IMR-90 (cell line): ENCODE results near the gene LENG9. TPM values are rescaled to one million over a fixed set of nuclear protein-coding genes. Genes with fewer than 3 reads are reported as not detected.

Source experiments
- ATAC-seq: fragments of 200-7000 bp; cut with Tn5 transposase; 2 replicates; pipeline ENCODE4 v1.9.1; 2020; ENCODE audit warnings: low read depth, mild to moderate bottlenecking, moderate library complexity
- BruUV-seq: library from RNA; stranded (reverse); fragments of 400-500 nt; replicated peaks from 2 replicates; lab custom pipeline; 2021; lab: Mats Ljungman, UMichigan
- CTCF ChIA-PET: fragments of 300-600 bp; formaldehyde crosslinking; extraction: SDS; loops from one replicate; lab custom pipeline; 2021; ENCODE audit warnings: antibody characterized with exemption; lab: Yijun Ruan, JAX
- POLR2A ChIA-PET: fragments of 300-600 bp; sonication (Branson Sonifier 250); formaldehyde crosslinking; loops from one replicate; lab custom pipeline; 2022; ENCODE audit warnings: antibody characterized with exemption; ENCODE audit not compliant: unreplicated experiment; lab: Charles Lee
- DNase-seq: peaks from one replicate; pipeline ENCODE4 v3.0.0; 2013
- H2AFZ ChIP-seq: replicated peaks from 2 replicates; pipeline ENCODE3; 2013; ENCODE audit warnings: low read length, mild to moderate bottlenecking; ENCODE audit not compliant: poor library complexity
- H2AK5ac ChIP-seq: 2 replicates; pipeline ENCODE4 v1.6.1; 2013; ENCODE audit warnings: low read depth, low read length, inconsistent platforms
- H2AK9ac ChIP-seq: replicated peaks from 2 replicates; pipeline ENCODE3; 2013; ENCODE audit warnings: mild to moderate bottlenecking, low read depth, low read length, moderate library complexity; ENCODE audit not compliant: poor library complexity
- H2BK120ac ChIP-seq: 2 replicates; pipeline ENCODE4 v1.6.1; 2013; ENCODE audit warnings: low read depth, low read length, inconsistent platforms
- H2BK15ac ChIP-seq: 3 replicates; pipeline ENCODE4 v1.6.1; 2013; ENCODE audit warnings: low read depth, low read length, inconsistent platforms
- H2BK20ac ChIP-seq: 2 replicates; pipeline ENCODE4 v1.6.1; 2013; ENCODE audit warnings: low read depth, mild to moderate bottlenecking, inconsistent platforms, low read length, moderate library complexity
- H2BK5ac ChIP-seq: 2 replicates; pipeline ENCODE4 v1.6.1; 2013; ENCODE audit warnings: mild to moderate bottlenecking, low read depth, low read length, inconsistent platforms; ENCODE audit not compliant: poor library complexity, severe bottlenecking
- H3K14ac ChIP-seq: replicated peaks from 2 replicates; pipeline ENCODE4 v1.6.1; 2013; ENCODE audit warnings: low read depth, low read length, inconsistent platforms
- H3K18ac ChIP-seq: 2 replicates; pipeline ENCODE4 v1.6.1; 2013; ENCODE audit warnings: low read depth, low read length, control low read depth
- H3K23ac ChIP-seq: 2 replicates; pipeline ENCODE4 v1.6.1; 2013; ENCODE audit warnings: low read depth, low read length, inconsistent platforms
- H3K27ac ChIP-seq: 2 replicates; pipeline ENCODE4 v1.5.1; 2013; ENCODE audit warnings: mild to moderate bottlenecking, control low read depth, low read length; ENCODE audit not compliant: insufficient read depth
- H3K27me3 ChIP-seq: 2 replicates; pipeline ENCODE4 v1.6.1; 2013; ENCODE audit warnings: low read length; ENCODE audit not compliant: control insufficient read depth, insufficient read depth
- H3K36me3 ChIP-seq: 2 replicates; pipeline ENCODE4 v1.6.1; 2013; ENCODE audit warnings: low read length, mixed read lengths; ENCODE audit not compliant: control insufficient read depth, insufficient read depth
- H3K4ac ChIP-seq: 2 replicates; pipeline ENCODE4 v1.6.1; 2013; ENCODE audit warnings: low read depth, low read length, inconsistent platforms
- H3K4me1 ChIP-seq: 2 replicates; pipeline ENCODE4 v1.6.1; 2013; ENCODE audit warnings: low read length, mixed read lengths; ENCODE audit not compliant: control insufficient read depth, insufficient read depth
- H3K4me2 ChIP-seq: 2 replicates; pipeline ENCODE4 v1.6.1; 2013; ENCODE audit warnings: low read depth, mild to moderate bottlenecking, control low read depth, low read length, moderate library complexity
- H3K4me3 ChIP-seq: 2 replicates; pipeline ENCODE4 v1.5.1; 2013; ENCODE audit warnings: low read depth, mild to moderate bottlenecking, control low read depth, low read length, moderate library complexity; ENCODE audit not compliant: insufficient read depth
- H3K56ac ChIP-seq: 2 replicates; pipeline ENCODE4 v1.6.1; 2013; ENCODE audit warnings: low read length, inconsistent platforms; ENCODE audit not compliant: insufficient read depth; ENCODE audit errors: extremely low read depth
- H3K79me1 ChIP-seq, 2 experiments: 2 replicates each; pipeline ENCODE4 v1.6.1; 2013; ENCODE audit warnings: low read length in 2 of 2, inconsistent platforms in 1 of 2, low read depth in 1 of 2
- H3K9ac ChIP-seq: 2 replicates; pipeline ENCODE4 v1.6.1; 2013; ENCODE audit warnings: low read depth, low read length, control low read depth
- H3K9me1 ChIP-seq: 2 replicates; pipeline ENCODE4 v1.6.1; 2013; ENCODE audit warnings: low read length, inconsistent platforms; ENCODE audit not compliant: insufficient read depth
- H3K9me3 ChIP-seq: 2 replicates; pipeline ENCODE4 v1.6.1; 2013; ENCODE audit warnings: low read length; ENCODE audit not compliant: control insufficient read depth, insufficient read depth
- H4K20me1 ChIP-seq: 2 replicates; pipeline ENCODE4 v1.6.1; 2013; ENCODE audit warnings: low read length, inconsistent platforms; ENCODE audit not compliant: insufficient read depth
- H4K5ac ChIP-seq: 2 replicates; pipeline ENCODE4 v1.6.1; 2013; ENCODE audit warnings: mild to moderate bottlenecking, low read depth, low read length, control low read depth
- H4K8ac ChIP-seq, 2 experiments: 2 replicates each; pipeline ENCODE4 v1.6.1; 2013; ENCODE audit warnings: low read depth in 2 of 2, low read length in 2 of 2, control low read depth in 1 of 2, inconsistent platforms in 1 of 2
- H4K91ac ChIP-seq: 2 replicates; pipeline ENCODE4 v1.6.1; 2013; ENCODE audit warnings: low read depth, low read length, inconsistent platforms; ENCODE audit not compliant: insufficient read depth
- BHLHE40 ChIP-seq: fragments of 150-350 bp; IDR thresholded peaks from 2 replicates; pipeline ENCODE4 v1.6.1; 2016; ENCODE audit warnings: mild to moderate bottlenecking, low read depth, low read length
- CEBPB ChIP-seq: IDR thresholded peaks from 2 replicates; pipeline ENCODE4 v1.6.1; 2012; ENCODE audit warnings: low read depth, low read length, improper control_type of control experiment
- MAZ ChIP-seq: IDR thresholded peaks from 2 replicates; pipeline ENCODE4 v1.6.1; 2012; ENCODE audit warnings: low read depth, mild to moderate bottlenecking, low read length, improper control_type of control experiment, moderate library complexity, borderline replicate concordance
- NFE2L2 ChIP-seq: fragments of 150-350 bp; IDR thresholded peaks from 2 replicates; pipeline ENCODE4 v1.6.1; 2016; ENCODE audit warnings: low read depth, mild to moderate bottlenecking, low read length
- WGBS, 2 experiments: methylation state at CpG; one replicate each; pipeline versions ENCODE4 v1.1.5 to v1.1.7; 2013; ENCODE audit warnings: missing lambda C conversion rate in 2 of 2; ENCODE audit not compliant: insufficient read length in 1 of 2; ENCODE audit errors: extremely low coverage in 2 of 2; 5-methylcytosine and 5-hydroxymethylcytosine counted together
- dilution Hi-C: fragments of 300-500 bp; cut with HindIII; formaldehyde crosslinking; loops from one replicate; pipeline ENCODE4 v1.14.3; 2018; ENCODE audit warnings: low sequenced_read_pairs; ENCODE audit not compliant: unreplicated experiment
- in situ Hi-C: fragments of 300-500 bp; cut with MboI; formaldehyde crosslinking; loops from 3 replicates; pipeline ENCODE4 v1.14.3; 2019; ENCODE audit warnings: low sequenced_read_pairs, inconsistent platforms, mixed read lengths
- intact Hi-C: fragments of 100-400 bp; cut with micrococcal nuclease; formaldehyde crosslinking; loops from 2 replicates; pipeline ENCODE4 v1.10.0; 2022
- polyA plus RNA-seq, 3 experiments: library from polyadenylated mRNA; depleted of rRNA; stranded (reverse); fragments of >200 nt; gene quantifications; 2 replicates each; pipeline ENCODE4 v1.2.3, GENCODE V29; 2012; ENCODE audit warnings: low replicate concordance in 1 of 3
- total RNA-seq: library from RNA; depleted of rRNA; stranded (reverse); fragments of >200 nt; gene quantifications from 2 replicates; pipeline ENCODE4 v1.2.3, GENCODE V29; 2012
- TF ChIP-seq, protein P1 (sequence below): conservative IDR thresholded peaks from 2 replicates; pipeline ENCODE4 v1.5.1; 2012; ENCODE audit warnings: mild to moderate bottlenecking, low read depth, low read length, improper control_type of control experiment

LENG9 gene
- total and polyA plus RNA-seq, 2 of the 4 experiments (the other 2 are of a cell fraction): 0.94 to 1.1 TPM

DNA sequence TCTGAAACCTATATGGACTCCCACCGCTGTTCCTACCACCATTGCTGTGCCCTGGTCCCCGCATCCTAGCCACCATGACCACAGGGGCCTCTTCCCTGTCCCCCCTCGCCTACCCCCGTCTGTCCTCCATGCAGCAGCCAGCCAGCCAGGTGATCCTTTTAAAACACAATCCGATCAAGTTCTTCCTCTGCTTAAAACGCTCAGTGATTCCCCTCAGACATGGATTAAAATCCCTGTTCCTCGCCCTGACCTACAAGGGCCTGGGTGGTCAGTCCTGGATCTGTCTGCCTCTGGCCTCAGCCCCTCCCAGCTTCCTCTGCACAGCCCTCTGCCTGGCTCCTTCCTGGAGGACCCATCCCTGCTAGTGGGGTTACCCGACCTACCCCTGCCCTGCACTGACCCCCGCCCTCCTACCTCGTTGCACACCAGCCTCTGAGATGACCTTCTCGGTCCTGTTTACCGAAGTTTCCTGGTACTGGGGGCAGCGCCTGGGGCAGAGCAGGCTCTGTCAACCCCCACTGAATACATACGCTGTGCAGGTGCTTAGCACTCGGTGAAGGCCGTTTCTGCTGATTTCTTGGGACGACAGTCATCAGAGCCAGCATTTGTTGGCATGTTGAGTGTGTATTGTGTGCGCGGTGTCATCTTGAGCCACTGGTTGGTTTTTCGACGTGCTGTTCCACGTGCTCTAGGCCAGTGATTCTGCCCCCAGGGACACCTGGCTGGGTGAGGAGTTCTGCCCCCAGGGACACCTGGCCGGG, 29.3 kb downstream of the LENG9 start (continued):
- TF ChIP-seq, protein P1, sequence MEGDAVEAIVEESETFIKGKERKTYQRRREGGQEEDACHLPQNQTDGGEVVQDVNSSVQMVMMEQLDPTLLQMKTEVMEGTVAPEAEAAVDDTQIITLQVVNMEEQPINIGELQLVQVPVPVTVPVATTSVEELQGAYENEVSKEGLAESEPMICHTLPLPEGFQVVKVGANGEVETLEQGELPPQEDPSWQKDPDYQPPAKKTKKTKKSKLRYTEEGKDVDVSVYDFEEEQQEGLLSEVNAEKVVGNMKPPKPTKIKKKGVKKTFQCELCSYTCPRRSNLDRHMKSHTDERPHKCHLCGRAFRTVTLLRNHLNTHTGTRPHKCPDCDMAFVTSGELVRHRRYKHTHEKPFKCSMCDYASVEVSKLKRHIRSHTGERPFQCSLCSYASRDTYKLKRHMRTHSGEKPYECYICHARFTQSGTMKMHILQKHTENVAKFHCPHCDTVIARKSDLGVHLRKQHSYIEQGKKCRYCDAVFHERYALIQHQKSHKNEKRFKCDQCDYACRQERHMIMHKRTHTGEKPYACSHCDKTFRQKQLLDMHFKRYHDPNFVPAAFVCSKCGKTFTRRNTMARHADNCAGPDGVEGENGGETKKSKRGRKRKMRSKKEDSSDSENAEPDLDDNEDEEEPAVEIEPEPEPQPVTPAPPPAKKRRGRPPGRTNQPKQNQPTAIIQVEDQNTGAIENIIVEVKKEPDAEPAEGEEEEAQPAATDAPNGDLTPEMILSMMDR: no peak

DNA sequence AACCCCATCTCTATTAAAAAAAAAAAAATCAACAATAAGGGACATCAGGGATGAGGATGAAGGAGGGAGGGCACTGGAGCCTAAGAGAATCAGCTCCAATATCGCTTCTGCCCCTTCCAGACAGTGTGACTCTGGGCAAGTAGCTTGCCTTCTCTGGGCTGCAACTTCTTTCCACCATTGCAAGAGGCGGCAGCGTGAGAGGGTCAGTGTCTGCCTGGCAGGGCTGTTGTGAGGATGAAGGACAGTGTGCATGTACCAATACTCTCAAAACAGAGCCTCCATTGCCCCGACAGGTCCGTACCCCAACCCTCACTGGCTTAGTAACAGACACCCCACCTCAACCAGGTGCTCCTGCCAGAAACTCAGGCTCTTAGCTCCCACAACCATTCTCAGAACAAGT, 29.9 kb downstream of the LENG9 start:
- intact Hi-C loops: no loop called here
- no peak overlapping the region for H4K8ac ChIP-seq
- peaks cover 3% of the 10 kb centered on the region; the same call in 1 of the 2 replicates for H3K9me1 ChIP-seq
- TF ChIP-seq NFE2L2: no peak
- no peak for TF ChIP-seq MAZ
- no peak for TF ChIP-seq CEBPB
- no peak for TF ChIP-seq BHLHE40
- H3K4me1 ChIP-seq: 0 out of 2 replicates have a peak, but pooled peaks cover 2% of the 10 kb centered on the region
- no peak overlapping the region for H3K56ac ChIP-seq
- peaks cover 11% of the 10 kb centered on the region; the same call in 1 of the 2 replicates for H3K27me3 ChIP-seq
- no peak overlapping the region for H3K18ac ChIP-seq
- ChIA-PET POLR2A (interaction anchor here (0.6 to 0.7 kb wide), 2 partner anchors 26 to 669 kb away, joined by 3 to 5 read pairs; no protein-coding TSS in a partner anchor), CTCF (no interaction called here)
- H3K23ac ChIP-seq: no peak overlapping the region
- no TSS peak for BruUV-seq
- no peak overlapping the region for H4K91ac ChIP-seq
- ATAC-seq (no peak), DNase-seq (no peak)
- H4K20me1 ChIP-seq: peaks cover 7% of the 10 kb centered on the region
- H3K79me1 ChIP-seq: peaks cover 3 to 7% of the 10 kb centered on the region in 2 experiments; a peak in 3 of 4 replicates
- H3K4me2 ChIP-seq: no peak overlapping the region
- H2BK15ac ChIP-seq: no peak overlapping the region
- in situ Hi-C loops: no loop called here
- no peak overlapping the region for H3K4me3 ChIP-seq
- dilution Hi-C loops: no loop called here
- peaks cover 2% of the 10 kb centered on the region; the same call in 1 of the 2 replicates for H3K36me3 ChIP-seq
- no peak overlapping the region for H2AFZ ChIP-seq
- no peak overlapping the region for H2AK5ac ChIP-seq
- H3K9me3 ChIP-seq: no peaks in the 10 kb centered on the region
- H3K4ac ChIP-seq: no peak overlapping the region
- no peak overlapping the region for H2BK120ac ChIP-seq
- no peak overlapping the region for H4K5ac ChIP-seq
- H2AK9ac ChIP-seq: no peak overlapping the region
- no peak overlapping the region for H3K9ac ChIP-seq
- no peak overlapping the region for H3K14ac ChIP-seq
- no peak overlapping the region for H2BK5ac ChIP-seq
- H2BK20ac ChIP-seq: no peak overlapping the region
- H3K27ac ChIP-seq: no peak overlapping the region
- 100% methylated on average over 3 of the region's 5 CpGs; no CpG with 5 or more reads in 1 of the 2 experiments for WGBS, 2 experiments
